ENCODE results near the gene CLIC1. TPM values are rescaled to one million over a fixed set of nuclear protein-coding genes. Genes with fewer than 3 reads are reported as not detected.

The CLIC1 gene
- total and polyA plus RNA-seq, 2 donors from 2014 or later, result 456 to 489 TPM

DNA sequence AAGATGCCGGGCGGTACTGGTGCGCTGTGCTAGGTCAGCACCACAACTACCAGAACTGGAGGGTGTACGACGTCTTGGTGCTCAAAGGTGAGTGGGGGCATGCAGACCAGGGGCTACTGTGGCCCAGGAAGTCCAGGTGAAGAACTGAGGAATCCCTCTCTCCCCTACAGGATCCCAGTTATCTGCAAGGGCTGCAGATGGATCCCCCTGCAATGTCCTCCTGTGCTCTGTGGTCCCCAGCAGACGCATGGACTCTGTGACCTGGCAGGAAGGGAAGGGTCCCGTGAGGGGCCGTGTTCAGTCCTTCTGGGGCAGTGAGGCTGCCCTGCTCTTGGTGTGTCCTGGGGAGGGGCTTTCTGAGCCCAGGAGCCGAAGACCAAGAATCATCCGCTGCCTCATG, 28.6 kb downstream of the CLIC1 start:
- H3K4me3 ChIP-seq (ENCODE audit: low read length in 3 of 3), result no peak overlapping the region
- H3K9ac ChIP-seq (ENCODE audit: low read length in 3 of 3), result no peak overlapping the region
- intact Hi-C loops (cut with DNase I), result no loop called here
- H3K27ac ChIP-seq (ENCODE audit: low read depth in 2 of 2, low read length in 2 of 2), result no peak overlapping the region
- DNase-seq, result no peak
- FAIRE-seq, result no peak
- TF ChIP-seq, protein P1, sequence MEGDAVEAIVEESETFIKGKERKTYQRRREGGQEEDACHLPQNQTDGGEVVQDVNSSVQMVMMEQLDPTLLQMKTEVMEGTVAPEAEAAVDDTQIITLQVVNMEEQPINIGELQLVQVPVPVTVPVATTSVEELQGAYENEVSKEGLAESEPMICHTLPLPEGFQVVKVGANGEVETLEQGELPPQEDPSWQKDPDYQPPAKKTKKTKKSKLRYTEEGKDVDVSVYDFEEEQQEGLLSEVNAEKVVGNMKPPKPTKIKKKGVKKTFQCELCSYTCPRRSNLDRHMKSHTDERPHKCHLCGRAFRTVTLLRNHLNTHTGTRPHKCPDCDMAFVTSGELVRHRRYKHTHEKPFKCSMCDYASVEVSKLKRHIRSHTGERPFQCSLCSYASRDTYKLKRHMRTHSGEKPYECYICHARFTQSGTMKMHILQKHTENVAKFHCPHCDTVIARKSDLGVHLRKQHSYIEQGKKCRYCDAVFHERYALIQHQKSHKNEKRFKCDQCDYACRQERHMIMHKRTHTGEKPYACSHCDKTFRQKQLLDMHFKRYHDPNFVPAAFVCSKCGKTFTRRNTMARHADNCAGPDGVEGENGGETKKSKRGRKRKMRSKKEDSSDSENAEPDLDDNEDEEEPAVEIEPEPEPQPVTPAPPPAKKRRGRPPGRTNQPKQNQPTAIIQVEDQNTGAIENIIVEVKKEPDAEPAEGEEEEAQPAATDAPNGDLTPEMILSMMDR (IDR thresholded peaks at IDR 0.05; ENCODE audit: borderline replicate concordance, extremely low read depth, insufficient read depth), result no peak
- no peaks in the 10 kb centered on the region for H3K27me3 ChIP-seq (ENCODE audit: control insufficient read depth, insufficient read depth, low read length)
- no peaks in the 10 kb centered on the region for H3K9me3 ChIP-seq (ENCODE audit: control insufficient read depth in 2 of 3, insufficient read depth in 1 of 3, low read length in 3 of 3)
- no peaks in the 10 kb centered on the region for H3K36me3 ChIP-seq (ENCODE audit: control insufficient read depth in 2 of 3, insufficient read depth in 3 of 3, low read length in 3 of 3)
- H3K4me1 ChIP-seq (ENCODE audit: control insufficient read depth in 2 of 3, insufficient read depth in 2 of 3, low read depth in 1 of 3, low read length in 3 of 3), result no peaks in the 10 kb centered on the region

DNA sequence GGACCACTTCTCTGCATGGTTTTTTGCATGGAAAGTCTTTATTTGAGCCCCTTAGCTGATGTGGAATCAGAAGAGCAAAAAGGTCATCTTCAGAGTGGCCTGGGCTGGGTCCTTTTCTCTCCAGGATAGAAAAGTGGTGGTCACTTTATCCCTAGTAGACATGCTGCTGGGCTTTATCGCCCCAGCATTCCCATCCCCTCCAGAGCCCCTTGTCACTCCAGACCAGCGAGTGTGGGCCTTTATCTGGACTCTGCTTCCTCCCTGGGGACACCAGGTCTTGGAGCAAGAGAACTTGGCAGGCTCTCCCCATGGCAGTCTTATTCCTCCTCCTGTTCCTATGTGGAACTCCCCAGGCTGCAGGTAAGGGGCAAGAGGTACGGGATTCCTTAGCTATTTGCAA, 29.7 kb downstream of the CLIC1 start, which contains the start of gene LY6G6F:
TSS of gene LY6G6F (plus strand) at position 268 of the 400 bp plus-strand sequence. CDS start at position 309, 41 bp downstream.
- no peak for DNase-seq
- TF ChIP-seq, protein P1 (IDR thresholded peaks at IDR 0.05; ENCODE audit: borderline replicate concordance, extremely low read depth, insufficient read depth), result no peak
- Histone ChIP-seq H3K27ac (ENCODE audit: low read depth in 2 of 2, low read length in 2 of 2) (no peak within 1 kb of the TSS), H3K9me3 (ENCODE audit: control insufficient read depth in 2 of 3, insufficient read depth in 1 of 3, low read length in 3 of 3) (no peaks in the 10 kb centered on the region), H3K9ac (ENCODE audit: low read length in 3 of 3) (no peak within 1 kb of the TSS), H3K4me1 (ENCODE audit: control insufficient read depth in 2 of 3, insufficient read depth in 2 of 3, low read depth in 1 of 3, low read length in 3 of 3) (peaks cover 0 to 5% (median 5%) of the 10 kb centered on the region in 3 donors), H3K36me3 (ENCODE audit: control insufficient read depth in 2 of 3, insufficient read depth in 3 of 3, low read length in 3 of 3) (no peaks in the 10 kb centered on the region), H3K27me3 (ENCODE audit: control insufficient read depth, insufficient read depth, low read length) (no peaks in the 10 kb centered on the region), H3K4me3 (ENCODE audit: low read length in 3 of 3) (no peak within 1 kb of the TSS)
- intact Hi-C loops (cut with DNase I), result no loop called here
- FAIRE-seq, result no peak

DNA sequence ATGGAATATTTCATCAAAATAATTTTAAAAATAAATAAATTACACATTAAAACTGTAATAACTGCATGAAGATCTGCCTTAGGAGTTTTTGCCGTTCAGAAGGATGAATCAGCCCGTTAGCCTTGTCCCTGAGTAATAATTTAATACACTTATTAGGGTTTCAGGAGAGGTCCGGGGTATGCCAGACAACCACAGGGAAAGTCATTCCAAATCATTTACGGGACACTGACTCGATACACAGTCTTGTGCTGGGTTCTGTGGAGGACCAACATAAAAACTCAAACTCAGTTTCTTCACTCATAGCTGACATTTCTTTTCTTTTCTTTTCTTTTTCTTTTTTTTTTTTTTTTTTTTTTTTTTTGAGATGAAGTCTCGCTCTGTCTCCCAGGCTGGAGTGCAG, 30.4 kb downstream of the CLIC1 start:
- Histone ChIP-seq H3K36me3 (ENCODE audit: control insufficient read depth in 2 of 3, insufficient read depth in 3 of 3, low read length in 3 of 3) (peaks cover 0 to 1% (median 0%) of the 10 kb centered on the region in 3 donors), H3K4me1 (ENCODE audit: control insufficient read depth in 2 of 3, insufficient read depth in 2 of 3, low read depth in 1 of 3, low read length in 3 of 3) (peaks cover 0 to 10% (median 7%) of the 10 kb centered on the region in 3 donors), H3K27ac (ENCODE audit: low read depth in 2 of 2, low read length in 2 of 2) (no peak overlapping the region), H3K9ac (ENCODE audit: low read length in 3 of 3) (no peak overlapping the region), H3K9me3 (ENCODE audit: control insufficient read depth in 2 of 3, insufficient read depth in 1 of 3, low read length in 3 of 3) (no peaks in the 10 kb centered on the region), H3K4me3 (ENCODE audit: low read length in 3 of 3) (no peak overlapping the region), H3K27me3 (ENCODE audit: control insufficient read depth, insufficient read depth, low read length) (no peaks in the 10 kb centered on the region)
- FAIRE-seq (no peak), DNase-seq (no peak)
- intact Hi-C loops (cut with DNase I), result no loop called here
- TF ChIP-seq, protein P1 (IDR thresholded peaks at IDR 0.05; ENCODE audit: borderline replicate concordance, extremely low read depth, insufficient read depth), result no peak
